ENCODE results near the gene WDR93.

The WDR93 gene

GRCh38 chr15:89652666-89653065 lies 37.9 kb upstream of the WDR93 start:
- DNase-seq (ENCODE audit: low read depth): no peak
- no peak overlapping the region for H3K4me3 ChIP-seq (ENCODE audit: low read depth, low read length)
- TF ChIP-seq MYC (IDR thresholded peaks at IDR 0.05; ENCODE audit: low read depth, low read length): no peak
- no peak for TF ChIP-seq MAX (IDR thresholded peaks at IDR 0.05; ENCODE audit: low read depth, low read length)

DNA sequence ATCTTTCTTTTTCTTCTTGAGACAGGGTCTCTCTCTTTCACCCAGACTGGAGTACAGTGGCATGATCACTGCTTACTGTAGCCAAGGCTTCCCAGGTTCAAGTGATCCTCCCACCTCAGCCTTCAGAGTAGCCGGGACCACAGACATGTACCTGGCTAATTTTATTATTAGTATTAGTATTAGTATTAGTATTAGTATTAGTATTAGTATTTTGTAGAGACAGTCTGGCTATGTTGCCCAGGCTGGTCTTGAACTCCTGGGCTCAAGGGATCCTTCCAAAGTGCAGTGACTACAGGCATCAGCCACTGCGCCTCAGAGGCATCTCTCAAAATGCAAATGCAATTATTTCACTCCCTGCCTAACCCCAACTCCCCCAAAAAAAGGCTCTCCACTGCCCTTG lies 37.0 kb upstream of the WDR93 start:
- no peak for DNase-seq (ENCODE audit: low read depth)
- TF ChIP-seq POLR2A (IDR thresholded peaks at IDR 0.05; ENCODE audit: extremely low read depth, insufficient read length): no peak
- TF ChIP-seq, protein P1, sequence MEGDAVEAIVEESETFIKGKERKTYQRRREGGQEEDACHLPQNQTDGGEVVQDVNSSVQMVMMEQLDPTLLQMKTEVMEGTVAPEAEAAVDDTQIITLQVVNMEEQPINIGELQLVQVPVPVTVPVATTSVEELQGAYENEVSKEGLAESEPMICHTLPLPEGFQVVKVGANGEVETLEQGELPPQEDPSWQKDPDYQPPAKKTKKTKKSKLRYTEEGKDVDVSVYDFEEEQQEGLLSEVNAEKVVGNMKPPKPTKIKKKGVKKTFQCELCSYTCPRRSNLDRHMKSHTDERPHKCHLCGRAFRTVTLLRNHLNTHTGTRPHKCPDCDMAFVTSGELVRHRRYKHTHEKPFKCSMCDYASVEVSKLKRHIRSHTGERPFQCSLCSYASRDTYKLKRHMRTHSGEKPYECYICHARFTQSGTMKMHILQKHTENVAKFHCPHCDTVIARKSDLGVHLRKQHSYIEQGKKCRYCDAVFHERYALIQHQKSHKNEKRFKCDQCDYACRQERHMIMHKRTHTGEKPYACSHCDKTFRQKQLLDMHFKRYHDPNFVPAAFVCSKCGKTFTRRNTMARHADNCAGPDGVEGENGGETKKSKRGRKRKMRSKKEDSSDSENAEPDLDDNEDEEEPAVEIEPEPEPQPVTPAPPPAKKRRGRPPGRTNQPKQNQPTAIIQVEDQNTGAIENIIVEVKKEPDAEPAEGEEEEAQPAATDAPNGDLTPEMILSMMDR (IDR thresholded peaks at IDR 0.05; ENCODE audit: low read depth, low read length): no peak
- TF ChIP-seq MYC (IDR thresholded peaks at IDR 0.05; ENCODE audit: low read depth, low read length): no peak
- TF ChIP-seq MAX (IDR thresholded peaks at IDR 0.05; ENCODE audit: low read depth, low read length): no peak
- no peak overlapping the region for H3K4me3 ChIP-seq (ENCODE audit: low read depth, low read length)

DNA sequence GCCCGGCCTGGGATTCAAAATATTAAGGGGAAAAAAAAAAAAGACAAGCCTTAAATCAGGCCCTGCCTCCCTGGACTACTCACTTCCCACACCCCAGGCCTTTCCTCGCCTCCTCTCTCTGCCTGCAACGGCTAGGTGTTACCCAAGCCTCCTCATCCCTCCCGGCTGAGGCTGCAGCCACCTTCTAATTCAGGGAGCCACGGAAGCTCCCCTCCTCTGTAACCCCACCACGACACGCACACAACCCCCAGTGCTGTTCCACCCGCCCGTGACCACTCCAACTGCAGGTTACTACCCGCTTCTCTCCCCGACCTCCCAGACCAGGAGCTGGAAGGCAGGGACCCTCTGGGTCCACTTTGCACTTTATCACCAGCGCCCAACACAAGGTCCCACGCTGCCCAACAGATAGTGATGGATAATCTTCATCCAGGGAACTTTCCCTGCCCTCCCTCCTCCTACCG lies 36.3 kb upstream of the WDR93 start:
- H3K4me3 ChIP-seq (ENCODE audit: low read depth, low read length): no peak overlapping the region
- no peak for TF ChIP-seq MAX (IDR thresholded peaks at IDR 0.05; ENCODE audit: low read depth, low read length)
- no peak for TF ChIP-seq POLR2A (IDR thresholded peaks at IDR 0.05; ENCODE audit: extremely low read depth, insufficient read length)
- TF ChIP-seq, protein P1 (IDR thresholded peaks at IDR 0.05; ENCODE audit: low read depth, low read length): no peak
- no peak for TF ChIP-seq MYC (IDR thresholded peaks at IDR 0.05; ENCODE audit: low read depth, low read length)
- no peak for DNase-seq (ENCODE audit: low read depth)

DNA sequence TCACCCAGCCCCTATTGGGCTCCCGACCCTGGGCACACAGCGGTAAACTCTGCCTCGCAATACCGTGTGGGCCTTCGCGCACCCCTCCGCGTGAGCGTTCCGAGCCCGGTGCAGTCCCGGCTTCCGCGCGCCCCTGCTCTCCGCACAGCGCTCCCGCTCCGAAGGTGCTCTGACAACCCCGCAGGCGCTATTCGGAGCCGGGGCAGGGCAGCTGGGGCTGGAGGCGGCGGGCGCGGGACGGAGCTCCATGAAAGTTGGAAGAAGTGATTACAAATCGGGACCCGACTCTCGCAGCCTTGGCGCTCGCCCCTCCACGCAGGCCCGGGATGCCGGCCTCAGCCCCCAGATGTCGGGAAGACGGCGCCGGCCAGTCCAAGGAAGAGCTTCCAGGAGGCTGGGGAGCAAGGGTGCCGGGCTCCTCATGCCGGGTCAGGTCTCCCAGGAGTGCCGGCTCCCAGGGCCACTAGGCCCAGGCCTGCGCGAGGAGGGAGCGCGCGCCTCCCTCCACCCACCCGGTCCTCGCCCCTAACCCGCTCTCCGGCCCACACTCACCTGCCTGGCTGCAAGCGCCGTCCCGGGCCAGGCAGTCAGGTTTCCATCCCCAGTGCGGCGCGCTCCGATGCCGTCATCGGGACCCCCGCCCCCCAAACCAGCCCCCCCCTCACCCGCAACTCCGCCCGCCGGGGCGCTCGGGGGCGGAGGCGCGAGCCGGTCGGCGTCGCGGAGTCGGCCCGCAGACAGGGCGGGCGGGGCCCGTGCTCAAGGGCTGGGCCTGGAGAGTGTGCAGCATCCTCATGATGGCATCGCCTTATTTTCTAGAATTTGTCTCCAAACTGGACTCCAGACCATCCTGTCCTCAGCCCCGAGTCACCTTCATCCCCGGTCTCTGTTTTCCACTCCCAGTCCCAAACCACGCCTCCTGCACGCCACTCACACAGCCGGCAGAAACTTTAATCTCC lies 35.5 kb upstream of the WDR93 start, which contains the start of gene KIF7:
TSS of gene KIF7 (minus strand) at position 621 of the 959 bp plus-strand sequence. CDS start 2,537 bp downstream, outside the sequence.
- no peak for DNase-seq (ENCODE audit: low read depth)
- TF ChIP-seq POLR2A (IDR thresholded peaks at IDR 0.05; ENCODE audit: extremely low read depth, insufficient read length) (no peak), MAX (IDR thresholded peaks at IDR 0.05; ENCODE audit: low read depth, low read length) (no peak), MYC (IDR thresholded peaks at IDR 0.05; ENCODE audit: low read depth, low read length) (no peak)
- TF ChIP-seq, protein P1 (IDR thresholded peaks at IDR 0.05; ENCODE audit: low read depth, low read length): no peak

GRCh38 chr15:89656116-89656815 lies 34.3 kb upstream of the WDR93 start:
- TF ChIP-seq POLR2A (IDR thresholded peaks at IDR 0.05; ENCODE audit: extremely low read depth, insufficient read length) (no peak), MYC (IDR thresholded peaks at IDR 0.05; ENCODE audit: low read depth, low read length) (no peak), MAX (IDR thresholded peaks at IDR 0.05; ENCODE audit: low read depth, low read length) (no peak)
- TF ChIP-seq, protein P1 (IDR thresholded peaks at IDR 0.05; ENCODE audit: low read depth, low read length): no peak
- no peak overlapping the region for H3K4me3 ChIP-seq (ENCODE audit: low read depth, low read length)
- DNase-seq (ENCODE audit: low read depth): no peak

More for the DNA sequence above, 35.5 kb upstream of the WDR93 start, which contains the start of gene KIF7:
- H3K4me3 ChIP-seq (ENCODE audit: low read depth, low read length): no peak within 1 kb of the TSS
